Urinary bladder (tissue), 4 donors: ENCODE measurements around the gene CD164L2. TPM values are rescaled to one million over a fixed set of nuclear protein-coding genes. Genes with fewer than 3 reads are reported as not detected.

ENCODE experiments used
- DNase-seq: peaks from one replicate; pipeline ENCODE4 v3.0.0-alpha.2; 2015; ENCODE audit errors: extremely low spot score
- H3K27ac ChIP-seq: one replicate; pipeline ENCODE4 v1.5.1; 2013; ENCODE audit warnings: low read depth, mild to moderate bottlenecking, moderate library complexity
- H3K36me3 ChIP-seq: one replicate; pipeline ENCODE4 v1.6.1; 2013; ENCODE audit warnings: mild to moderate bottlenecking, moderate library complexity; ENCODE audit not compliant: insufficient read depth
- H3K4me1 ChIP-seq: one replicate; pipeline ENCODE4 v1.6.1; 2013; ENCODE audit warnings: mild to moderate bottlenecking, moderate library complexity; ENCODE audit not compliant: insufficient read depth
- H3K4me3 ChIP-seq: one replicate; pipeline ENCODE4 v1.5.1; 2013; ENCODE audit warnings: low read depth, low read length
- WGBS: extraction: QIAGEN DNeasy Blood & Tissue Kit; methylation state at CpG from one replicate; pipeline ENCODE4 v1.1.7; 2013; 5-methylcytosine and 5-hydroxymethylcytosine counted together
- polyA plus RNA-seq: library from polyadenylated mRNA; stranded (reverse); fragments of 200-250 nt; gene quantifications from one replicate; pipeline ENCODE4 v1.2.3, GENCODE V29; 2013
- total RNA-seq: library from RNA; depleted of rRNA; stranded (reverse); fragments of >200 nt; gene quantifications from one replicate; pipeline ENCODE4 v1.2.3, GENCODE V29; 2014
- donor health status: healthy with polysubstance abuse.
- donor health status: healthy.

The CD164L2 gene
- total and polyA plus RNA-seq, 2 donors: 0.06 TPM; not detected in 1

DNA sequence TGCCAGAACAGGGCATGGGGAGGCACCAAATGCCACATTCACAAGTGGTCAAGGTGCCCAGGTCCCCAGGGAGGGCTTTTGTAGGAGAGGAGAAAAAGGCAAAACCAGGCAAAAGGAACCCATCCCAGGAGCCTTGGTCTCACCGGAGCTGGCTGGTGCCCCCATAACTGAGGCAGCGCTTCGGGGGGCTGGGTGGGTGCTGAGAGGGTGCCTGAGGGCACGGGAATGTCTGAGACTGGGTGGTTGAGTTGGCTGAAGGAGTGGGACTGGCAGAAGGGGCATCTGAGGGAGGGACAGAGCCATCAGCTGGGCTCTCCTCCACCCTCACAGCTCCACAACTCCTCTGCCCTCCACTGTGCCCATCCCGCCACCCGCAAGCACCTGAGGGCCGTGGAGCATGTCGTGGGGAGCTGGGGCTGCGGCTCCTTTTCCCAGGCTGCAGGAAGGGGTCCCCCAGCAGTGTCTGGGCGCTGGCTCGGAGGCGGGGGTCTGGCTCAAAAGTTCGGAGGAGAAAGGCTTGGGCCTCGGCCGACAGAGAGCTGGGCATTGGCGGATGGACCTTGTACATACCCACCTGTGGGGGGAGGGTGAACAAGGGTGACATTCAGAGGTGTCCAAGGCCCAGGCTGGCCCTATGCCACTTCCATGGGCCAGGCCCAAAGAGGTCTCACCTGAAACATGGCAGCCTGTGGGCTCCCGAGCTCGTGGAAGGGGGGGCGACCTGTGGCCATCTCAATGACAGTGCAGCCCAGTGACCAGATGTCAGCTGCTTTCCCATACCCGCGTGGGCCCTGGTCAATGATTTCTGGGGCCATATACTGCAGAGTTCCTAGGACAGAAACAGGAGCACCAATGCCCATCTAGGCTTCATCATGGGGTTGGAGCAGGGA lies 24.9 kb downstream of the CD164L2 start:
- no peak overlapping the region for H3K4me3 ChIP-seq
- 97% methylated on average over 21 of the region's 21 CpGs for WGBS
- H3K36me3 ChIP-seq: no peaks in the 10 kb centered on the region
- no peak overlapping the region for H3K27ac ChIP-seq
- DNase-seq: no peak
- H3K4me1 ChIP-seq: no peaks in the 10 kb centered on the region

- Histone ChIP-seq H3K4me3 (no peak overlapping the region), H3K36me3 (no peaks in the 10 kb centered on the region), H3K4me1 (no peaks in the 10 kb centered on the region), H3K27ac (peak overlapping the region; percentile 47)
- 39% methylated on average over 40 of the region's 40 CpGs for WGBS
- no peak for DNase-seq
Observed at GRCh38 chr1:27357281-27358037, 25.7 kb downstream of the CD164L2 start.

DNA sequence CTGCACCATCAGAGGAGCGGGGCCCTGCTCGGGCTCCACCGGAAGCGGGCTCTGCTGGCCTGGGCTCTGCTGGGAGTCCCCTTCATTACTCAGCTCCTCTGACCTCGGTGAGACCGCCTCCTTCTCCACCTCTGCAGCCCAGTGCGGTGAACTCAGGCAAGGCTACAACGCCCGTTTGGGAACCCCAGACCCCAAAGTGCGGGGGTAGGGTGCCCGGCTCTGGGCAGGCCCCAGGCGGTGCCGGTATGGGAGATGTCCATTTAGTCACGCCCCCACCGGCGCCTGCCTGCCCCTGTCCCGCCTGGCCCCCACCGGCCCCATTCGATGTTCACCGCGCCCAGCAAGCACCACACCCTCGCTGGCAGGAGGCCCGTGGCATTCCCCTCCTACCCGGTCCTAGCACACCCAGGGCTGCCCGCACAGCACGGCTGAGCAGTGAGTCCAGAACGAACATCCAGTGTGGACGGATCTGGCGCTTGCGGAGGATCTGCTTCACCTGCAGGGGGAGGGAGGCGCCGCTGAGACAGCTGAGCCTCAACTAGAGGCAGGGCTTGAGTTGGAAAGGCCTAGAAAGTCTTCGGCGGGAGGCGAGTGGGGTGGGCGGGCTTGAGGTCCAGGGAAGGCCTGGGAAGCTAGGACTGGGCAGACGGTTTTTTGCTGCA lies 26.4 kb downstream of the CD164L2 start:
- no peak for DNase-seq
- Histone ChIP-seq H3K36me3 (no peaks in the 10 kb centered on the region), H3K27ac (no peak overlapping the region)

DNA sequence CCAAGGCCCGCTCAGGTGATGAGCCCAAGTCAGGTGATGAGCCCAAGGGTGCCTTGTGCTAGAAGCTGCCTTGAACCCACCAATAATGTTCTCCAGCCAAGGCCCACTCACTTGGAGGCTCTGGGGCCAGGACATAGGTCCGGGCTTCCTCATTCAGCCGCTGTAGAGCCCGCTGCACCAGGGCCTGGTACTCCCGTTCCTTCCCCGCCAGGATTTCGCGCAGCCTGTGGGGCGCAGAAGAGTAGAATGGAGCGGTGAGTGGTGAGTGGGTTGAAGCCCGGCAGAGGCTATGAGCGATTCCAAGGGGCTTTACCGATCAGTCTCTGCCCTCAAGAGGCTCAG lies 26.9 kb downstream of the CD164L2 start:
- no peaks in the 10 kb centered on the region for H3K36me3 ChIP-seq
- no peak for DNase-seq
- WGBS: 87% methylated on average over 13 of the region's 13 CpGs

More for the DNA sequence above, 26.4 kb downstream of the CD164L2 start:
- WGBS: 76% methylated on average over 37 of the region's 37 CpGs
- no peak overlapping the region for H3K4me3 ChIP-seq
- H3K4me1 ChIP-seq: no peaks in the 10 kb centered on the region

GRCh38 chr1:27355683-27356082 lies 27.4 kb downstream of the CD164L2 start:
- H3K27ac ChIP-seq: no peak overlapping the region
- no peak overlapping the region for H3K4me3 ChIP-seq
- 94% methylated on average over 5 of the region's 5 CpGs for WGBS
- no peaks in the 10 kb centered on the region for H3K4me1 ChIP-seq
- no peak for DNase-seq
- H3K36me3 ChIP-seq: no peaks in the 10 kb centered on the region

More for the DNA sequence above, 26.9 kb downstream of the CD164L2 start:
- no peak overlapping the region for H3K27ac ChIP-seq
- no peak overlapping the region for H3K4me3 ChIP-seq
- H3K4me1 ChIP-seq: no peaks in the 10 kb centered on the region

DNA sequence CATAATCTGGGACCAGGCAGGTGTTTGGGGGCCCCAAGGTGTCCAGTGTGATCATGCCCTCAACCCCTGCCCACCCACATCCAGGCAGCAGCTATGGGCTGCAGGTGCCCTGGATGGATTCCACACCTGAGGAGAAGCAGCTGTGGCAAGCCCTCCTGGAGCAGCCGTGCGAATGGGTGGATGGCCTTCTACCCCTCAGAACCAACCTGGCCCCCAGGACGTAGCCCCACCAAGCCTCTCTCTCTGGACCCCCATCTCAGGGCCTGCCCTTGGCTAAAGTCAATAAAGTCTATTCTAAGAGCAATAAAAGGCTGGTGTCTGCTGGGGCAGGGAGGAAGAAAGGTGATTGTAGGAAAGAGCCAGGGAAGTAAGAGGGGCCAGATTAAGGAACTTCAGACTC lies 29.5 kb downstream of the CD164L2 start:
- no peak for DNase-seq
- H3K4me3 ChIP-seq: no peak overlapping the region
- no peak overlapping the region for H3K27ac ChIP-seq
- H3K4me1 ChIP-seq: no peaks in the 10 kb centered on the region
- no peaks in the 10 kb centered on the region for H3K36me3 ChIP-seq
- WGBS: 89% methylated on average over 3 of the region's 3 CpGs

DNA sequence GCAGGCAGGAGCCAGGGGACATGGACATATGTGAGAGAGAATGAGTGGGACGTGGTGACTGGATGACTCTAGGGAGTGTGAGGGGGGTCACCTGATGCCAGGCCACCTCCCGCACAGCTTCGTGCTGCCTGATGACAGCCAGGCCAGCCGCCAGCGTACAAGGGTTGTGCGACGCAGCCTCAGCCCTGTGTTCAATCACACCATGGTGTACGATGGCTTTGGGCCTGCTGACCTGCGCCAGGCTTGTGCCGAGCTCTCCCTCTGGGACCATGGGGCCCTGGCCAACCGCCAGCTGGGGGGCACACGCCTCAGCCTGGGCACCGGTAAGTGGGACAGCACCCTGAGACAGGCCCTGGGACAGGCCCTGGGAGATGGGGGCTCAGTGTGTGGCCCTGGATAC lies 30.0 kb downstream of the CD164L2 start:
- Histone ChIP-seq H3K36me3 (no peaks in the 10 kb centered on the region), H3K4me3 (no peak overlapping the region), H3K4me1 (no peaks in the 10 kb centered on the region), H3K27ac (no peak overlapping the region)
- WGBS: 89% methylated on average over 13 of the region's 13 CpGs
- DNase-seq: no peak

GRCh38 chr1:27351541-27352107 lies 31.5 kb downstream of the CD164L2 start:
- Histone ChIP-seq H3K4me1 (no peaks in the 10 kb centered on the region), H3K4me3 (no peak overlapping the region), H3K36me3 (no peaks in the 10 kb centered on the region), H3K27ac (no peak overlapping the region)
- no peak for DNase-seq
- WGBS: 52% methylated on average over 8 of the region's 8 CpGs

DNA sequence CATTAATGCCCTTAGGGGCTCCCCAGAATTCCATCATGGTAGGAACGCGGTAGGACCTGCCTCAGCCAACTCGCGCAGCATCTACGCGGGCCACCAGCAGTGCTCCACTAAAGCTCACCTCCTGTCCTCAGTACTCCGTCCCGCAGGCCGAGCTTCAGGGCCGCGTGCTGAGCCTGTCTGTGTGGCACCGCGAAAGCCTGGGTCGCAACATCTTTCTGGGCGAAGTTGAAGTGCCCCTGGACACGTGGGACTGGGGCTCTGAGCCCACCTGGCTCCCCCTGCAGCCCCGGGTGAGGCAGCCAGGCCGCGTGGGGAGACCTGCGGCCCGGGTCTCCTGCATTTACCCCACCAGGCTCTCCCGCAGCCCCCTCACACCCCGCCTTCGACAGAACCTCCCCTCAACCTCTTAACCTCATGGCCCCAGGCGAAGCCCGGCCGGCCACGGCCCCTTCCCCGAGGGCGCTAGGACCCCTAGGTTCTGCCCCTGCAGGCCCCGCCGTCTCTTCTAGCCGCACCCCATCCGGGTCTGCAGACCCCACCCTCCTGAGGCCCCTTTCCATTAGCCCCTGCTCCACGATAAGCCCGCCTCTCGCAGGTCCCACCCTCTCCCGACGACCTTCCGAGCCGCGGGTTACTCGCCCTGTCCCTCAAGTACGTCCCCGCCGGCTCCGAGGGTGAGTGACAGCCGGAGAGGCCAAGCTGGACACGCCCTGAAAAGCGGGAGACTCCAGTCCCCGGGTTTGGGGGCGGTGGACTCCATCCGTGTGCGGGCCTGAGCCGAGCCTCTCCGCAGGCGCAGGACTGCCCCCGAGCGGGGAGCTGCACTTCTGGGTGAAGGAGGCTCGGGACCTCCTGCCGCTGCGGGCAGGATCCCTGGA lies 32.2 kb downstream of the CD164L2 start:
- 31% methylated on average over 62 of the region's 62 CpGs for WGBS
- H3K27ac ChIP-seq: no peak overlapping the region
- H3K4me3 ChIP-seq: peak overlapping the region; percentile 4
- no peaks in the 10 kb centered on the region for H3K36me3 ChIP-seq
- no peak for DNase-seq
- H3K4me1 ChIP-seq: no peaks in the 10 kb centered on the region

- H3K4me1 ChIP-seq: no peaks in the 10 kb centered on the region
- H3K27ac ChIP-seq: peak overlapping the region; percentile 43
- no peaks in the 10 kb centered on the region for H3K36me3 ChIP-seq
- peak overlapping the region; percentile 45 for H3K4me3 ChIP-seq
- no peak for DNase-seq
- WGBS: 17% methylated on average over 84 of the region's 84 CpGs
Observed at GRCh38 chr1:27349784-27350662, 33.1 kb downstream of the CD164L2 start.

GRCh38 chr1:27348861-27349783 lies 34.0 kb downstream of the CD164L2 start:
- WGBS: 22% methylated on average over 51 of the region's 51 CpGs
- peak; percentile 56 for DNase-seq
- Histone ChIP-seq H3K4me1 (no peaks in the 10 kb centered on the region), H3K27ac (peak overlapping the region; percentile 71), H3K36me3 (no peaks in the 10 kb centered on the region), H3K4me3 (peak overlapping the region; percentile 45)
